Activated CD4-positive, CD25-positive, alpha-beta regulatory T cell treated with anti-CD3 and anti-CD28 coated beads, Interleukin-2, amount 50 U/mL, for 72 hours (primary cell): Measurements from ENCODE around the gene AURKA.

Source experiments
- DNase-seq: peaks from one replicate; pipeline ENCODE4 v3.0.0; 2021

Gene AURKA

GRCh38 chr20:56392132-56392880 lies at the start of gene AURKA, which contains the start of gene CSTF1:
AURKA (minus strand) TSS chr20:56392215; CDS start chr20:56388197, 4,018 bp downstream.
CSTF1 (plus strand) TSS chr20:56392645; CDS start chr20:56395553, 2,908 bp downstream.
- DNase-seq = peak; percentile 98

- peak; percentile 35 for DNase-seq
Measured at GRCh38 chr20:56440346-56441007, 48.5 kb upstream of the AURKA start.

GRCh38 chr20:56439771-56440291 lies 47.8 kb upstream of the AURKA start:
- DNase-seq = no peak

- DNase-seq = no peak
Measured at GRCh38 chr20:56438284-56438683, 46.3 kb upstream of the AURKA start.

- DNase-seq = no peak
Measured at GRCh38 chr20:56437196-56437960, 45.4 kb upstream of the AURKA start.

GRCh38 chr20:56433880-56434255 lies 41.9 kb upstream of the AURKA start:
- DNase-seq = no peak

GRCh38 chr20:56433221-56433879 lies 41.3 kb upstream of the AURKA start:
- DNase-seq = peak; percentile 8

GRCh38 chr20:56431471-56431870 lies 39.5 kb upstream of the AURKA start:
- DNase-seq = no peak

- no peak for DNase-seq
Measured at GRCh38 chr20:56430957-56431356, 38.9 kb upstream of the AURKA start.

GRCh38 chr20:56430461-56430860 lies 38.4 kb upstream of the AURKA start:
- peak; percentile 12 for DNase-seq

- DNase-seq = no peak
Measured at GRCh38 chr20:56429941-56430340, 37.9 kb upstream of the AURKA start.

- peak; percentile 29 for DNase-seq
Measured at GRCh38 chr20:56429502-56429901, 37.5 kb upstream of the AURKA start.

- DNase-seq = peak; percentile 7
Measured at GRCh38 chr20:56428881-56429280, 36.9 kb upstream of the AURKA start.

- DNase-seq = no peak
Measured at GRCh38 chr20:56428410-56428809, 36.4 kb upstream of the AURKA start.

GRCh38 chr20:56427797-56428196 lies 35.8 kb upstream of the AURKA start:
- no peak for DNase-seq

- no peak for DNase-seq
Measured at GRCh38 chr20:56426926-56427325, 34.9 kb upstream of the AURKA start.

GRCh38 chr20:56426026-56426425 lies 34.0 kb upstream of the AURKA start:
- no peak for DNase-seq

- no peak for DNase-seq
Measured at GRCh38 chr20:56424931-56425330, 32.9 kb upstream of the AURKA start.

GRCh38 chr20:56423886-56424285 lies 31.9 kb upstream of the AURKA start:
- DNase-seq = no peak

- DNase-seq = no peak
Measured at GRCh38 chr20:56423211-56423610, 31.2 kb upstream of the AURKA start.

- no peak for DNase-seq
Measured at GRCh38 chr20:56422824-56423189, 30.8 kb upstream of the AURKA start.

GRCh38 chr20:56422076-56422823 lies 30.2 kb upstream of the AURKA start:
- no peak for DNase-seq
